ENCODE measurements around the gene EP400. TPM values are rescaled to one million over a fixed set of nuclear protein-coding genes. Genes with fewer than 3 reads are reported as not detected.

EP400 gene
- total and polyA plus RNA-seq, 2 of the 4 experiments (the other 2 are of a cell fraction) = 4.3 to 11.4 TPM

DNA sequence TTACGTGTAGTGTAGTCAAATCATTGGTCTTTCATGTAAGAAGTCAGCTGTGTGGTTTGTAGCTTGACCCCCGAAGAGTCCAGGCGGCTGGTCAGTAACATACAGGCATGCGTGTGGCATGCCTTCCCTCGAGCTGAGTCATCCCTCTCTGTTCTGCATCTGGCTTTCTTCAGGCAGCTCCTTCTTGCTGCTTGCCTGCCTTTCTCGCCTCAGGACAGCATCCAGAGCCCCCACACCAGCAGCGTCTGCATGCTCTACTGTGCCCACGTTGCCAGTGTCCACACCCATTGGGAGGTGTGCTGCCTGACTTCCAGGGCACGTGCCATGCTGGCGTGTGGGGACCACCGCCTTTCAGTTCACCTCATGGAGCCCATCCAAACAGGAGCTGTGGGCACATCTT, 96.8 kb downstream of the EP400 start:
- Histone ChIP-seq H3K27me3 (ENCODE audit: control insufficient read depth, insufficient read depth, low read length) (no peaks in the 10 kb centered on the region), H2BK15ac (ENCODE audit: low read depth, low read length) (no peak overlapping the region), H2AK9ac (replicated peaks; ENCODE audit: low read depth, low read length, poor library complexity) (peak overlapping the region; percentile 29), H3K4me2 (ENCODE audit: low read depth, low read length) (peak overlapping the region; percentile 48), H3K79me1 (ENCODE audit: low read depth in 1 of 2, low read length in 2 of 2) (peaks cover 20 to 26% of the 10 kb centered on the region in 2 experiments), H3K4me3 (ENCODE audit: insufficient read depth, low read depth, low read length) (no peak overlapping the region), H4K20me1 (ENCODE audit: insufficient read depth, low read length) (peaks cover 16% of the 10 kb centered on the region), H3K9ac (ENCODE audit: low read depth, low read length) (no peak overlapping the region), H3K27ac (ENCODE audit: insufficient read depth, low read length) (peak overlapping the region; percentile 58), H3K4me1 (ENCODE audit: control insufficient read depth, insufficient read depth, low read length) (peaks cover 6% of the 10 kb centered on the region), H2BK20ac (ENCODE audit: low read depth, low read length) (peak overlapping the region; percentile 25; the same call in 1 of the 2 replicates), H3K36me3 (ENCODE audit: control insufficient read depth, insufficient read depth, low read length) (peaks cover 53% of the 10 kb centered on the region), H3K23ac (ENCODE audit: low read depth, low read length) (no peak overlapping the region), H3K9me1 (ENCODE audit: insufficient read depth, low read length) (peaks cover 16% of the 10 kb centered on the region), H3K9me3 (ENCODE audit: control insufficient read depth, insufficient read depth, low read length) (no peaks in the 10 kb centered on the region), H3K56ac (ENCODE audit: extremely low read depth, insufficient read depth, low read length) (0 out of 2 replicates have a peak overlapping the region, but pooled peaks have one; percentile 2), H2BK5ac (ENCODE audit: low read depth, low read length, poor library complexity, severe bottlenecking) (peak overlapping the region; percentile 46), H4K5ac (ENCODE audit: low read depth, low read length) (no peak overlapping the region), H4K8ac (ENCODE audit: low read depth in 2 of 2, low read length in 2 of 2) (peak overlapping the region in 1 of 2 experiments; percentile 34; a peak in 1 of 4 replicates), H3K4ac (ENCODE audit: low read depth, low read length) (peak overlapping the region; percentile 70; the same call in 1 of the 2 replicates), H4K91ac (ENCODE audit: insufficient read depth, low read depth, low read length) (peak overlapping the region; percentile 48; the same call in 1 of the 2 replicates), H3K14ac (replicated peaks; ENCODE audit: low read depth, low read length) (0 out of 2 replicates have a peak overlapping the region, but pooled peaks have one; percentile 16), H2AFZ (replicated peaks; ENCODE audit: low read length, poor library complexity) (peak overlapping the region; percentile 35), H2BK120ac (ENCODE audit: low read depth, low read length) (peak overlapping the region; percentile 57), H3K18ac (ENCODE audit: low read depth, low read length) (peak overlapping the region; percentile 58), H2AK5ac (ENCODE audit: low read depth, low read length) (peak overlapping the region; percentile 92)
- ATAC-seq (ENCODE audit: low read depth) = peak; percentile 99
- POLR2A ChIA-PET (ENCODE audit: unreplicated experiment) = no interaction called here
- in situ Hi-C loops (cut with MboI; ENCODE audit: low sequenced_read_pairs) (no loop called here), dilution Hi-C loops (cut with HindIII; ENCODE audit: low sequenced_read_pairs, unreplicated experiment) (no loop called here), intact Hi-C loops (cut with micrococcal nuclease) (no loop called here)
- CTCF ChIA-PET = no interaction called here
- BruUV-seq (replicated peaks) = no TSS peak
- peak; percentile 97 for DNase-seq
- WGBS, 2 experiments (ENCODE audit: extremely low coverage in 2 of 2, insufficient read length in 1 of 2) = 52% methylated on average over 9 of the region's 11 CpGs; no CpG with 5 or more reads in 1 of the 2 experiments
- TF ChIP-seq USF2 (IDR thresholded peaks at IDR 0.05; ENCODE audit: low read depth, low read length) (no peak), ELK1 (IDR thresholded peaks at IDR 0.05; ENCODE audit: borderline replicate concordance, low read depth, low read length) (no peak), RFX5 (IDR thresholded peaks at IDR 0.05; ENCODE audit: low read depth, low read length) (no peak), CTCF (conservative IDR thresholded peaks at IDR 0.05; ENCODE audit: low read depth, low read length) (no peak), CHD1 (IDR thresholded peaks at IDR 0.05; ENCODE audit: low read depth, low read length) (no peak), MAZ (IDR thresholded peaks at IDR 0.05; ENCODE audit: borderline replicate concordance, low read depth, low read length) (peak; percentile 60; the same call in 1 of the 2 replicates), BHLHE40 (IDR thresholded peaks at IDR 0.05; ENCODE audit: low read depth, low read length) (peak; percentile 75; the same call in 1 of the 2 replicates), RAD21 (IDR thresholded peaks at IDR 0.05; ENCODE audit: low read length) (no peak), NFE2L2 (IDR thresholded peaks at IDR 0.05; ENCODE audit: low read depth, low read length) (peak; percentile 80; the same call in 1 of the 2 replicates), FOS (IDR thresholded peaks at IDR 0.05; ENCODE audit: low read depth, low read length) (peak; percentile 73), RCOR1 (IDR thresholded peaks at IDR 0.05; ENCODE audit: insufficient replicate concordance, low read length) (no peak), POLR2A (IDR thresholded peaks at IDR 0.05; ENCODE audit: low read depth, low read length) (no peak), SMC3 (IDR thresholded peaks at IDR 0.05; ENCODE audit: low read depth, low read length) (no peak), CEBPB (IDR thresholded peaks at IDR 0.05; ENCODE audit: low read depth, low read length) (peak; percentile 48; the same call in 1 of the 2 replicates), MAFK (IDR thresholded peaks at IDR 0.05; ENCODE audit: low read depth, low read length) (peak; percentile 32; the same call in 1 of the 2 replicates), MXI1 (IDR thresholded peaks at IDR 0.05; ENCODE audit: borderline replicate concordance, low read depth, low read length) (peak; percentile 90; the same call in 1 of the 2 replicates)
